Measurements from ENCODE around the gene SLC46A1. TPM values are rescaled to one million over a fixed set of nuclear protein-coding genes. Genes with fewer than 3 reads are reported as not detected.

Gene SLC46A1
- total and polyA plus RNA-seq, 10 of the 15 experiments (the other 5 are each of a cell fraction or from before 2014, with no cell fraction given): 1.7 to 6.9 (median 4.0) TPM

GRCh38 chr17:28370035-28370743 lies 35.8 kb downstream of the SLC46A1 start, which contains the start of gene VTN:
TSS of gene VTN (minus strand) at chr17:28370307. CDS start at chr17:28370203, 104 bp downstream.
- in situ Hi-C loops (cut with MboI): loop anchor here (10.0 kb wide), 1 partner anchor 175 kb away; no protein-coding TSS in a partner anchor
- FAIRE-seq (no peak), ATAC-seq (no peak), DNase-seq (ENCODE audit: low read depth, low spot score) (no peak)
- CTCF ChIA-PET: interaction anchor here (0.6 to 1.2 kb wide), 2 partner anchors 46 to 350 kb away, joined by 3 to 4 read pairs; no protein-coding TSS in a partner anchor
- peaks cover 7% of the 10 kb centered on the region for H3K4me1 ChIP-seq (ENCODE audit: control insufficient read depth, insufficient read depth, low read length)
- H3K79me2 ChIP-seq (ENCODE audit: control insufficient read depth, insufficient read depth, low read length): peaks cover 2% of the 10 kb centered on the region; the same call in 1 of the 2 replicates
- H3K9me3 ChIP-seq (replicated peaks; ENCODE audit: control insufficient read depth, insufficient read depth, low read length): no peaks in the 10 kb centered on the region
- H3K4me2 ChIP-seq (ENCODE audit: control insufficient read depth, insufficient read depth): peak within 1 kb of the TSS; percentile 93
- POLR2A ChIA-PET: interaction anchor here (0.5 to 2.1 kb wide), 3 partner anchors 13 to 238 kb away, joined by 3 to 8 read pairs (median 4); partner anchors contain the start of gene POLDIP2
- no peaks in the 10 kb centered on the region for H3K27me3 ChIP-seq (replicated peaks in 1 of 2; ENCODE audit: control insufficient read depth in 2 of 2, insufficient read depth in 2 of 2, low read length in 1 of 2)
- no peak within 1 kb of the TSS for H3K9ac ChIP-seq (ENCODE audit: control insufficient read depth, insufficient read depth, low read length)
- no peaks in the 10 kb centered on the region for H3K36me3 ChIP-seq (ENCODE audit: control insufficient read depth in 2 of 2, insufficient read depth in 2 of 2, low read length in 1 of 2)
- 58% methylated on average over 8 of the region's 8 CpGs for WGBS (ENCODE audit: insufficient coverage, insufficient replicate concordance, low lambda C conversion rate, missing lambda C conversion rate)
- TF ChIP-seq POLR2A (IDR thresholded peaks at IDR 0.05; ENCODE audit: low read depth, low read length) (0 out of 2 replicates have a peak, but pooled peaks have one; percentile 24), TARDBP (IDR thresholded peaks at IDR 0.05; ENCODE audit: borderline replicate concordance) (no peak)
- RAD21 ChIA-PET (ENCODE audit: unreplicated experiment): no interaction called here
- SMC1A ChIA-PET (ENCODE audit: uncharacterized antibody, unreplicated experiment): interaction anchor here (1.2 to 1.5 kb wide), 2 partner anchors 47 to 113 kb away, joined by 3 to 5 read pairs; no protein-coding TSS in a partner anchor
- H2AFZ ChIP-seq (ENCODE audit: control insufficient read depth, low read depth, low read length): peak within 1 kb of the TSS; percentile 65
- intact Hi-C loops (cut with micrococcal nuclease; ENCODE audit: unreplicated experiment): loop anchor here (10.0 kb wide), 2 partner anchors 65 to 175 kb away; no protein-coding TSS in a partner anchor
- H3K4me3 ChIP-seq: peak within 1 kb of the TSS; percentile 9; the same call in 1 of the 2 replicates
- no peak within 1 kb of the TSS for H3K27ac ChIP-seq (ENCODE audit: control insufficient read depth, insufficient read depth)
- peaks cover 3% of the 10 kb centered on the region; the same call in 1 of the 2 replicates for H4K20me1 ChIP-seq (ENCODE audit: control insufficient read depth, insufficient read depth)
- no TSS peak for BruUV-seq (replicated peaks)

DNA sequence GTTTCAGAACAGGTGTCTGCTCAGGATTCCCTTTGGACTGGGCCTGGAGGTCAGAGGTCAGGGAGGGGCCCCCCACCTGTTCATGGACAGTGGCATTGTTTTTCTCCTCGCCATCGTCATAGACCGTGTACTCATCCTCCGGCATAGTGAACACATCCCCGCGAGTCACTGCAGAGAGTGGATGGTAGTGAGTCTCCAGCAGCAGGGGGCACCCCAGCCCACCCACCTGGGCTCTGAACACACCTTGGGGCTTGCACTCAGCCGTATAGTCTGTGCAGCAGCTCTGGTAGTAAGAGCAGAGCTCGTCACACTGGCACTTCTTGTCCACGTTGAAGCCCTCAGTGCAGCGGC lies 36.4 kb downstream of the SLC46A1 start:
- POLR2A ChIA-PET: interaction anchor here (1.2 to 2.1 kb wide), 2 partner anchors 12 to 239 kb away, joined by 3 to 8 read pairs; partner anchors contain the start of gene POLDIP2
- FAIRE-seq: no peak
- no peak for DNase-seq (ENCODE audit: low read depth, low spot score)
- Histone ChIP-seq H3K4me2 (ENCODE audit: control insufficient read depth, insufficient read depth) (no peak overlapping the region), H3K9me3 (replicated peaks; ENCODE audit: control insufficient read depth, insufficient read depth, low read length) (no peaks in the 10 kb centered on the region), H2AFZ (ENCODE audit: control insufficient read depth, low read depth, low read length) (no peak overlapping the region), H3K9ac (ENCODE audit: control insufficient read depth, insufficient read depth, low read length) (no peak overlapping the region), H3K4me1 (ENCODE audit: control insufficient read depth, insufficient read depth, low read length) (peaks cover 7% of the 10 kb centered on the region), H3K4me3 (no peak overlapping the region), H3K27me3 (replicated peaks in 1 of 2; ENCODE audit: control insufficient read depth in 2 of 2, insufficient read depth in 2 of 2, low read length in 1 of 2) (no peaks in the 10 kb centered on the region), H4K20me1 (ENCODE audit: control insufficient read depth, insufficient read depth) (peaks cover 3% of the 10 kb centered on the region; the same call in 1 of the 2 replicates), H3K79me2 (ENCODE audit: control insufficient read depth, insufficient read depth, low read length) (peaks cover 2% of the 10 kb centered on the region; the same call in 1 of the 2 replicates), H3K36me3 (ENCODE audit: control insufficient read depth in 2 of 2, insufficient read depth in 2 of 2, low read length in 1 of 2) (no peaks in the 10 kb centered on the region), H3K27ac (ENCODE audit: control insufficient read depth, insufficient read depth) (no peak overlapping the region)
- 96% methylated on average over 9 of the region's 10 CpGs for WGBS (ENCODE audit: insufficient coverage, insufficient replicate concordance, low lambda C conversion rate, missing lambda C conversion rate)
- SMC1A ChIA-PET (ENCODE audit: uncharacterized antibody, unreplicated experiment): interaction anchor here (1.2 kb wide), 1 partner anchor 114 kb away, joined by 3 read pairs; no protein-coding TSS in a partner anchor
- CTCF ChIA-PET: interaction anchor here (1.2 kb wide), 1 partner anchor 47 kb away, joined by 4 read pairs; no protein-coding TSS in a partner anchor
- BruUV-seq (replicated peaks): no TSS peak
- in situ Hi-C loops (cut with MboI) (loop anchor here (10.0 kb wide), 1 partner anchor 175 kb away; no protein-coding TSS in a partner anchor), intact Hi-C loops (cut with micrococcal nuclease; ENCODE audit: unreplicated experiment) (loop anchor here (10.0 kb wide), 2 partner anchors 65 to 175 kb away; no protein-coding TSS in a partner anchor)
- RAD21 ChIA-PET (ENCODE audit: unreplicated experiment): no interaction called here
- no peak for ATAC-seq
- TF ChIP-seq PRDM15 (CRISPR knock-in tag; IDR thresholded peaks at IDR 0.05): no peak
- TF ChIP-seq YBX1 (IDR thresholded peaks at IDR 0.05): no peak
- TF ChIP-seq, protein P1, sequence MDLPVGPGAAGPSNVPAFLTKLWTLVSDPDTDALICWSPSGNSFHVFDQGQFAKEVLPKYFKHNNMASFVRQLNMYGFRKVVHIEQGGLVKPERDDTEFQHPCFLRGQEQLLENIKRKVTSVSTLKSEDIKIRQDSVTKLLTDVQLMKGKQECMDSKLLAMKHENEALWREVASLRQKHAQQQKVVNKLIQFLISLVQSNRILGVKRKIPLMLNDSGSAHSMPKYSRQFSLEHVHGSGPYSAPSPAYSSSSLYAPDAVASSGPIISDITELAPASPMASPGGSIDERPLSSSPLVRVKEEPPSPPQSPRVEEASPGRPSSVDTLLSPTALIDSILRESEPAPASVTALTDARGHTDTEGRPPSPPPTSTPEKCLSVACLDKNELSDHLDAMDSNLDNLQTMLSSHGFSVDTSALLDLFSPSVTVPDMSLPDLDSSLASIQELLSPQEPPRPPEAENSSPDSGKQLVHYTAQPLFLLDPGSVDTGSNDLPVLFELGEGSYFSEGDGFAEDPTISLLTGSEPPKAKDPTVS (IDR thresholded peaks at IDR 0.05; ENCODE audit: low read depth, low read length): no peak
- TF ChIP-seq NFYA (IDR thresholded peaks at IDR 0.05; ENCODE audit: borderline replicate concordance, low read depth, low read length): no peak
- TF ChIP-seq MYC (IDR thresholded peaks at IDR 0.05; ENCODE audit: insufficient read depth, insufficient read length, insufficient replicate concordance, low read length, severe bottlenecking): no peak
- no peak for TF ChIP-seq KAT2A (conservative IDR thresholded peaks at IDR 0.05; ENCODE audit: control insufficient read depth, low read depth, low read length)
- TF ChIP-seq RAD21 (IDR thresholded peaks at IDR 0.05; ENCODE audit: insufficient read depth, low read depth, low read length): no peak
- TF ChIP-seq ASH2L (IDR thresholded peaks at IDR 0.05; ENCODE audit: borderline replicate concordance, low read depth): no peak
